GM19438 (cell line): Measurements from ENCODE around the gene MST1R.

Experiments used
- ATAC-seq: cut with Tn5 transposase; IDR thresholded peaks from one replicate; pipeline ENCODE4 v1.9.1; 2021; ENCODE audit warnings: low read depth; ENCODE audit not compliant: unreplicated experiment

Gene MST1R

DNA sequence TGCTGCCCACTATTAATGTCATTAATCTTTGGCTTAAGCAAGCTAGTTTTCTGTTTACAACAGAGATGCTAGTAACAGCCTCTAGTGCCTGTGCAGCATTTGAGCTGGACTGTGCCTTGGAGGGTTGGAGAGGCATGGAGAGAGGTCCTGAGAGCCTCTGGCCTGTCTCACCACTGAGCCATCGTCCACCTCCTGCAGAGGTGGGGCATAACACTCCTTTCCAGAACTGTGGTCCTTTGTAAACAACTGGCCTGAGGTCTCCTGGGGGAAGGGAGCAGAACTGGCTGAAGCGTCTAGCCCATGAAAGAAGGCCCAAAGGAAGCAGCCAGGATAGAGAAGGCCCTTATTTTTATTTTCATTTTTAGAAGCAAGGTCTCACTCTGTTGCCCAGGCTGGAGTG is 24.0 kb downstream of the MST1R start:
- no peak for ATAC-seq

- ATAC-seq: no peak
Measured at GRCh38 chr3:49878686-49879085, 25.0 kb downstream of the MST1R start.

GRCh38 chr3:49877716-49878115 is 26.0 kb downstream of the MST1R start:
- no peak for ATAC-seq

DNA sequence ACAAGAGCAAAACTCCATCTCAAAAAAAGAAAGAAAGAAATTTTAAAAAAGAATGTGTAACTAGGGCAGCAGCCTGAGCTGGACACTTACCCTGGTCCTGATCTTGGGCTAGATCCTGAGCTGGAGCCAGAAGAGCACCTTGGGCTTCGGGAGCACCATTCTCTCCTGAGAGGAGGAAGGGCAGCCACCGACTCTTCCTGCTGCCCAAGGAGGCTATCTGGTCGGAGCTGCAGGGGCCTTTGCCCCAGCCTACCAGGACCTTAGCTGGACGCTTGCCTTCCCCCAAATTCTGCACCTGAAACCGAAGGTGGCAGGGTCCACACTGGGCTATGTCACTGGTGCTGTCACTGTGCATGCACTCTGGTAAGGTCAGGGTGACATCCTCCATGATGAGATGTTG is 27.1 kb downstream of the MST1R start:
- no peak for ATAC-seq

DNA sequence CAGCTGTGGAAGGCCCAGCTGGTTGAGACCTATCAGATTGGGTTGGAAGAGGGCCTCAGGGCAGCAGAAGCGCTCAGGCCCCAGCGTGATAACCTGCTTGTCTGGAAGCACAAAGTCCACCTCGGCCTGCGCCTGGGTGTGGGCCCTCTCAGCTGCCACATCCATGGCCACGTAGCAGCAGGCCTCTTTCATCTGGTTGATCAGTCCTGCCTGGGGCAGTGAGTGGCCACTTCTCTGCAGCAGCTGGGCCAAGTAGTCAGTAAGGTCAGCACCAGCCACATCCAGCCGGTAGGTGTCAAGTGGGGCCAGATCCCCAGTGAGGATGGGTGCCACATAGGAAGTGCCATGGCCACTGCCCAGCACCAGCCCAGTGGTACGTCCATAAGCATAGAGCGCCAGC is 30.1 kb downstream of the MST1R start:
- ATAC-seq: no peak

DNA sequence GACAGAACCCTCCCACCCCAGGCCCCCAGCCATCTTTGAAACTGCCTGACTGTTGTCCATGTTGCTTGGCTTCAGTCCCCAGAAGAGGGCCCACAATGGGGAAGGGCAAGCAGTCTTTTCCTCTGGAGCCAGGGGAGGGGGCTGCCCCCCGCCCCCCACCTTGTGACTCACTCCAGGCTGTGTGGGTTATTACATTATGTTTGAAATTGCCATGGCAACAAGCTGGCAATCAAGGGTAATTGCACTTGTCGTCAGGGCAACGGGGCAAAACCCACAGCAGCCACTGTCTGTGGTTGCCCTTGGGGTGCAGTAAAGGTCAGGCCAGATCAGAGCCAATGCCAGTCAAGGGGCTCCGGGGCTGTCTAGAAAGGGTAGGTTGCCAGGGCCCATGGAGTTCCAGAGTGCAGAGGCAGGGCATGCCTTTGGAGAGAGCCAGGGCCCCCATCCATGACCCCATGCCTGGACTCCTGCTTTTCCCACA is 30.8 kb downstream of the MST1R start:
- ATAC-seq: no peak

GRCh38 chr3:49871531-49872153 is 32.0 kb downstream of the MST1R start:
- ATAC-seq: no peak

- no peak for ATAC-seq
Measured at GRCh38 chr3:49869525-49870126, 34.0 kb downstream of the MST1R start, which contains the start of gene CAMKV. Gene CAMKV (minus strand): TSS chr3:49869906. CDS start chr3:49862388, 7,518 bp downstream.

DNA sequence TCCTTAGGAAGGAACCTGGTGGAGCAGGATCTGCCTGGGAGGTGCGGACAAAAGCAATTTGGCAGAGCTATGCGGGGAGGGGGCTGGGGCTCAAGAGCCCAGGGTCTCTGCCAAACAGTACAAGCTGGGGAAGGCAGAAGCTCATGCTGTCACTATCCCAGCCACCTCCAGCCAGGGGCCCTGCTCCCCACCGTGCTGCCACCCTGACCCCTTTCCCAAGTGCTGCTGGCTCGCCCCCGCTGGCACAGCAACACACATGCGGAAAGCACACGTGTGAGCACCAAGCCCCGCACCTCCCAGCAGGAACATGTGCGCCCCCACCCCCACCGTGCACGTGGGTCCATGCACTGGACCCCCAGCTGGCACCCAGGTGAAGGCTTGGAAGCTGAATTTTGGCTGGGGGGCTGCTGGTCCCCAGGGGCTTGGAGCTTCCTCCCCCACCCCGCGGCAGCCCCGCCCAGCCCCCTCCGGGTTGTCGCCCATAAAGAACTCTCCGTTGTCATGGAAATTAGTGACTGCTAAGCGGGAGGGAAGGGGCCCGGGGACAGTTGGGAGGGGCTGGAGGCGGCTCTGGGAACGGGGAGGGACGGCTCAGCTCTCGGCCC is 34.7 kb downstream of the MST1R start:
- no peak for ATAC-seq

DNA sequence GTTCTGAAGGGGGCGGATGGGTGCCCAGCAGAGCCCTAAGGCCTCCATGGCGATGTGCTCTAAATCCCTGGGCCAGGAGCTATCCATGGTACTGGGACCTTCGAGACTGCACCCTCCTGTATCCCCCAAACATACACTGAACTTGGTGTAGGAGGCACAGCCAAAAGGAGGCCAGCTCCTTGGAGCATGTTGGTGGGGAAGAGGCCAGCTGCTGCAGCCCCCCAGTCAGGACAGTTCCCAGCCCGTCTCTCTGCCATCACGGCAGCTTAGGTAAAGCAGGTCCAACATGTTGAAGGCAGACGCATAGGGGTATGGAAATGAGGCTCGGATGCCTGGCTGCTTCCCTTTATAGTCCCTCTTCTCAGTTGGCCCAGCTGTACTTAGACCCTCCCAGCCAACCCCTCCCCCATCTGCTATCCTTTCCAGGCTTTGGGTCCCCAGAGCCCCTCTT is 35.8 kb downstream of the MST1R start:
- ATAC-seq: no peak

- no peak for ATAC-seq
Measured at GRCh38 chr3:49867400-49867799, 36.3 kb downstream of the MST1R start.

GRCh38 chr3:49865198-49865784 is 38.4 kb downstream of the MST1R start:
- ATAC-seq: no peak

DNA sequence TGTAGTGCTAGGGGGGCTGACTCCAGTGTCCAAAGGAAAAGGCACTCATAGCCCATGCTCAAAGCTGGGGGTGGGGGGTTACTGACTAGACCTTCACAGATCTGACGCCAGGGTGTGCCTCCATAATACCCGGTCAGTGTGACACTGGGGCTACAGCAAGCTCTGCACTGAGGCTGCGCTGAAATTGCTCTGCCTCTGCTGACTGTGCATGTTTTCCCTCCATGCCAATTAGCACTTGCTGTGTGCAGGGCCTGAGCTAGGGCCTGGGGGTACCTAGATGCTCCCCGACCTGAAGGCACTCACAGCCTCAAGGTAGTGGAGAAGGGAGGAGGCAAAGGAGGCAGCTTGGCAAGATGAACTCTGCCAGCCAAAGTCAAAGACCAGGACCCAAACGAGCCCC is 39.2 kb downstream of the MST1R start:
- ATAC-seq: no peak

DNA sequence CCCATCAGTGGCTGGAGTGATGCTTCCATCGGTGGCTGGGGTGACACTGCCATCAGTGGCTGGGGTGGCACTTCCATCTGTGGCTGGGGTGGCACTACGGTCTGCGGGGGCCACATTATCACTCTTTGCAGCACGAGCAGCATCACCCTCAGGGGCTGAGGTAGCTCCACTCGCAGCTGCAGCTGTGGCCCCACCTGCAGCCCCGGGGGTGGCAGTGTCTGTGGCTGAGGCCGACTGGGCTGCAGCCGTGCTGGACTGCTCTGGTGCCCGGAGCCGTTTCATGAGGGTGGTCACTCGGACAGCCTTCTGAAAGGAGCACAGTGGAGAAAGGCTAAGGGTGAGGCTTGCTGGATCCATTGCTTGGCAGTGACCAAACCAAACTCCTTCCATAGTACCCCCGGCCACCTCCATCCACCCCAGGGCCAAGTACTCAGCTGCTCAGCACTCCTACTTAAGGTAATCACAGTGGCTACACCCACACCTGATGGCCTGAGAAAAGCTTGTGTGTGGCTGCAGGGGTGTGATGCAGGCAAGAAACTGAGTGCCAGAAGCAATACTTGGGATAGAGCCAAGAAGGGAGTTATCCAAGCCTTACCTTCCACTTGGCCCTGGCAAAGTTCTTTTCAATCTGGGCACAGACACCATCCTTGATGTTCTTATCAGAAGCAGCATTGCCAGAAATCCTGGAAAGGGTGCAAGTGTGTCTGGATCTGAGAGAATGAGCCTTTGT is 43.9 kb downstream of the MST1R start:
- ATAC-seq: no peak

- peak; percentile 95 for ATAC-seq
Measured at GRCh38 chr3:49856181-49857005, 47.3 kb downstream of the MST1R start, which contains the start of gene TRAIP. Gene TRAIP (minus strand): TSS chr3:49856564. CDS start chr3:49856453, 111 bp downstream.

GRCh38 chr3:49855662-49856061 is 48.0 kb downstream of the MST1R start:
- ATAC-seq: no peak

DNA sequence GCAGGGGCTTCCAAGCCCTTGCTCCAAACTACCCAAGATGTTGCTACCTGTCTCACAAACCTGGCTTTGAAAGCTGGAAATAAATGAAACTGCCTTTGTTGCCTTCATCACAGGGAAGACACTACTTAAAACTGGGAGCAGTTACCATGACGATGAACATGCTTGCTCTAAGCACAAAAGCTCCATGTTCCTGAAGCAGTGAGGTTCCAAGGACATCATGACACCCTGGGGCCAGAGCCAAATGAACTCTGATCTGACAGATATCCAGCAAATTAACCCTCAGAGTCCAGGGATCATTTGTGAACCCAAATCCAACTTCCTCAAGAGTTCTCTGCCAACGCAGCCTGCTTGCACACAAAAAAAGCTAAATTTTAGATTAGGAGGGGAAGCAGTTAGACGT is 58.0 kb downstream of the MST1R start:
- no peak for ATAC-seq

- no peak for ATAC-seq
Measured at GRCh38 chr3:49844464-49845183, 59.0 kb downstream of the MST1R start.

GRCh38 chr3:49842843-49843517 is 60.7 kb downstream of the MST1R start:
- no peak for ATAC-seq
